ENCODE results near the gene RNPEPL1.
"Not testable (repeated sequence)": the region's sequence is repeated elsewhere in the genome, so short reads cannot be mapped to it uniquely, and the experiment has no call there.

The RNPEPL1 gene

GRCh38 chr2:240601831-240602160 is 33.5 kb downstream of the RNPEPL1 start:
- no peak overlapping the region for H3K4me3 ChIP-seq (ENCODE audit: low read depth, low read length)

- H3K4me3 ChIP-seq (ENCODE audit: low read depth, low read length): no peak overlapping the region
Measured at GRCh38 chr2:240602266-240603050, 34.2 kb downstream of the RNPEPL1 start.

- H3K4me3 ChIP-seq (ENCODE audit: low read depth, low read length): no peak overlapping the region
Measured at GRCh38 chr2:240603081-240603835, 35.0 kb downstream of the RNPEPL1 start.

GRCh38 chr2:240603846-240604245 is 35.6 kb downstream of the RNPEPL1 start:
- H3K4me3 ChIP-seq (ENCODE audit: low read depth, low read length): no peak overlapping the region

GRCh38 chr2:240604291-240604938 is 36.1 kb downstream of the RNPEPL1 start:
- no peak overlapping the region for H3K4me3 ChIP-seq (ENCODE audit: low read depth, low read length)

- H3K4me3 ChIP-seq (ENCODE audit: low read depth, low read length): no peak overlapping the region
Measured at GRCh38 chr2:240604939-240605716, 36.8 kb downstream of the RNPEPL1 start.

GRCh38 chr2:240605867-240606743 is 37.8 kb downstream of the RNPEPL1 start:
- H3K4me3 ChIP-seq (ENCODE audit: low read depth, low read length): no peak overlapping the region

GRCh38 chr2:240611601-240612210 is 43.4 kb downstream of the RNPEPL1 start:
- no peak overlapping the region for H3K4me3 ChIP-seq (ENCODE audit: low read depth, low read length)

- H3K4me3 ChIP-seq (ENCODE audit: low read depth, low read length): no peak overlapping the region
Measured at GRCh38 chr2:240613781-240614180, 45.5 kb downstream of the RNPEPL1 start.

- H3K4me3 ChIP-seq (ENCODE audit: low read depth, low read length): no peak overlapping the region
Measured at GRCh38 chr2:240614391-240614790, 46.1 kb downstream of the RNPEPL1 start.

- H3K4me3 ChIP-seq (ENCODE audit: low read depth, low read length): no peak overlapping the region
Measured at GRCh38 chr2:240615396-240615795, 47.1 kb downstream of the RNPEPL1 start.

GRCh38 chr2:240615820-240616547 is 47.7 kb downstream of the RNPEPL1 start:
- H3K4me3 ChIP-seq (ENCODE audit: low read depth, low read length): no peak overlapping the region

GRCh38 chr2:240616860-240617666 is 48.8 kb downstream of the RNPEPL1 start:
- not testable (repeated sequence) for H3K4me3 ChIP-seq (ENCODE audit: low read depth, low read length)

GRCh38 chr2:240618776-240619175 is 50.5 kb downstream of the RNPEPL1 start:
- H3K4me3 ChIP-seq (ENCODE audit: low read depth, low read length): no peak overlapping the region

GRCh38 chr2:240619506-240620148 is 51.3 kb downstream of the RNPEPL1 start:
- no peak overlapping the region for H3K4me3 ChIP-seq (ENCODE audit: low read depth, low read length)

- H3K4me3 ChIP-seq (ENCODE audit: low read depth, low read length): no peak overlapping the region
Measured at GRCh38 chr2:240620149-240620731, 52.0 kb downstream of the RNPEPL1 start.

- no peak overlapping the region for H3K4me3 ChIP-seq (ENCODE audit: low read depth, low read length)
Measured at GRCh38 chr2:240620859-240621258, 52.6 kb downstream of the RNPEPL1 start.
